GM19467 (cell line): ENCODE results near the gene SAC3D1.

Source experiments
- ATAC-seq: cut with Tn5 transposase; IDR thresholded peaks from one replicate; pipeline ENCODE4 v1.9.1; 2021; ENCODE audit warnings: mild to moderate bottlenecking, moderate library complexity; ENCODE audit not compliant: unreplicated experiment

SAC3D1 gene

GRCh38 chr11:65059523-65059922, 18.5 kb downstream of the SAC3D1 start:
- no peak for ATAC-seq

DNA sequence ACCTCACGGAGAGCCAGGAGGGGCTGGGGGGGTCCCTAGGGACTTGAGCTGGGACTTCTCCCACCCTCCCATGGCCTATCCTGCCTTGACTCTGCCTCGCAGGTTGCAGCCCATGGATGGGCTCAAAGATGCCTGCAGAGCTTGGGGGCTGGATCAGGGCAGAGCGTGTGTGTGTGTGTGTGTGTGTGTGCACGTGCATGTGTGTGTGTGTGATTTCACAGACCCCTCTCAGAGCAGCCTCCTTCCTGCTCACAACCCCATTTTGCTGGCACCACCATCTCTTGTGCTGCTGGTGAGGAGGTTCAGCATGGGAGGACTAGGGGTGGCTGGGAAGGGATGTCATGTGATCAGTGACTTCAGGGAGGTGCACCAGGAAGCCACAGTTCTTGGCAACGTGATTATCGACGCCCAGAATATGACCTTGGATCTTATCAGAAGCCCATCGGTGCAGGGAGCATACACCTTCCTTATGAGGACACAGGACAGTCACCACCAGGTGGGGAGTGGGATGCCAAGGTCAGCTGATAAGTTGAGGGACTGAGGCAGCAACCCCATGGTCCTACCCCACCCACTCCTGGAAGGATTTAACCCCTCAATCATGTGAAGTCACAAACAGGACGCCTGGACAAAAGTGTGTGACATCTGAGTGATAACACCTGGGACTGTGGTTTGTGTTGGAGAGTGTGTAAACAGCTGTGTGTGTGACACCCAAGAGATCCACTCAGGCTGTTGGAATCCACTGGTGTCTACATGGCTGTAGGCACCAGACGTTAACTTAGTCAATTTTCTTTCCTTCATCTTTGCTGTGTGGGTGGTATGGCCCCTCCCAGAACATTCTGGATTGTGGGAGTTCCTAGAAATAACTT, 19.2 kb downstream of the SAC3D1 start:
- no peak for ATAC-seq

- ATAC-seq = no peak
Measured at GRCh38 chr11:65060913-65061408, 20.0 kb downstream of the SAC3D1 start.

GRCh38 chr11:65063532-65063931, 22.5 kb downstream of the SAC3D1 start:
- no peak for ATAC-seq

DNA sequence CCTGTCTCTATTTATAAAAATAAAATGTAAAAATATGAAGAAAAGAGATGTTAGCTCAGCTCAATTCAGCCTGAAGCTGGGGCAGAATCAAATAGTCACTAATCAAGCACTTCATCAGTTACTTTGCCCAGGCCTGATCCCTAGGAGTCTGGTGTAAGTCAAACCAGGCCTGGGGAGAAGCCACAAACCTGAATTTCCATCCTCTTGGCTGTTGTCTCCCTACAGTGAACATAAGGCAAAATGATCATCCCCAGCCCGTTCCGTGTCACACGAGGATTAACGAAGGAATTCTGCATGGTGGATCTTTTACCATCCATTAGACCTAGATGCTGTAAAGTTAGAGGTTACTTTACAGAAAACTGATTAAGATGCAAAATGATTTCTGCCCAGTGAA, 23.8 kb downstream of the SAC3D1 start:
- ATAC-seq = no peak

DNA sequence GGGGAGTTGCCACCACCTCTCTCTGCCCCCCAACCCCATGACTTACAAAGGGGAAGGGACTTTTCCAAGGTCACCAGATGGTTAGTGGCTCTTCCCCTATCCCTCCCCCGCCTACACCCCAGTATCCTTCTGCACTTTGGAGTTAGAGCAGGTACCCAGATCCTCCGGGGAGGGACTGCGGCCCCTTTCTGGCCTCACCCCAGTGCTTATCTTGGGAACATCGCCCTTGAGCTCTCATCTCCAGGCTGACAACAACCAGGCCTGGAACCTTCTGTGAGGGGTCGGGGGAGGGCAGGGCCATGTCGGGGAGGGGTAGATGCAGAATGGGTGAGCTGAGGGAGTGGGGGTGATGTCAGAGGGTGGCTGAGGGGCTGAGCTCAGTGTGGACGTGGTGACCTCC, 24.8 kb downstream of the SAC3D1 start:
- no peak for ATAC-seq

DNA sequence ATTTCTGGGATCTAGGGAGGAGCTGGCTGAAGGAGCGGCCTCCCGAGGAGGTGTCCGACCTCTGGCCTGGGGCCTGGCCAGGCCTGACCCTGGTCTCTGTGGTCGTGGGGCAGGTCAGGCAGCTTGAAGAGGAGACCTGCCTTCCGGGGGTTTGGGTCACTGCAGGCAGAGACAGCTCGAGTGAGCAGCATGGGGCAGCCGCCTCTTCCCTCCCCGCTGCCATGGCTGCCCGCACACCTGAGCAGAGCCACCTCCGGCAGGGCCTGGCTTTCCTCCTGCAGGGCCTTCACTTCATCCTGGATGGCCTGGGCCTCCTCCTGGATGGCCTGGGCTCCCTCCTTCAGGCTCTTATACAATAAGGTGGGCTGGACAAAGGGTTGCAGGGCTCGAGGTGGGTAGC, 25.3 kb downstream of the SAC3D1 start:
- no peak for ATAC-seq

DNA sequence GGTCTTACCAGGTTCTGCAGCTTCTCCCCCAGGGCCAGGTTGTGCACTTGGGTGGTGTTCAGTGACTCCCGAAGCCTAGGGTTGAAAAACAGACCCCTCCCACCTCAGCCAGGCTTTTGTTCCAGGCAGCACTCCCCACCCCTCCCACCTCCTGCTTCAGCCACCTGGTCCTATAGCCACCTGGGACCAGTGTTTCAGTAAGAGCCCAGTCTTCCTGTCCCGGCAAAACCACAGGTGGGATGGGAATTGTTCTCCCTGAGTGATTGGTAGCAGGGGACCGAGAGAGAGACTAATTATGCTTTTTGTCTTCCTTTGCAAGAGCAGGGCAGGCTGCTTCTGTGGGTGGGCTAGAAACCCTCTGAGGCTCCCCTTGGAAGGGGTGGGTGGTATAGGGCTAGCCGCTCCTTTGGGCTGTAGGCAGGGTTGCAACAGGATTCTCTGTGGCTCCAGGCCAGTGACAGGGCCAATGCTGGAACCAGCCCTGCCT, 25.8 kb downstream of the SAC3D1 start:
- no peak for ATAC-seq

- ATAC-seq = no peak
Measured at GRCh38 chr11:65067446-65067845, 26.4 kb downstream of the SAC3D1 start.

DNA sequence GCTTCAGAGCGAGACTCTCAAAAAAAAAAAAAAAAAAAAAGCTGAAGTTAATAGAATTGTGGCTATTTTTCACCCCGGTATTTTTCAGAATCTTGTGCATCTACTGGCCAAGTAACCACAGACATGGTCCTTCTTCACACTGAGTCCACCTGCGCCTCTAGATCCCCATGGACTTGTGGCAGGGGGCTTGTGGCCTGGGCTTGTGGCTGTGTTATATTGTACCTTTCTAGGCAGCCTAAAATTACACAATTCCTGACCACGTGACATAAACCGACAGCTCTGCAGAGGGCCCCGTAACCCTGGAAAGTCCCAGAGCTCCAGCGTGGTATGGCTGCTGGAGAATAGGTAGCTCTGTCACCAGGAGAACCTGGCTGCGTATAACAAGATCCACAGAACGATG, 28.2 kb downstream of the SAC3D1 start:
- ATAC-seq = no peak

DNA sequence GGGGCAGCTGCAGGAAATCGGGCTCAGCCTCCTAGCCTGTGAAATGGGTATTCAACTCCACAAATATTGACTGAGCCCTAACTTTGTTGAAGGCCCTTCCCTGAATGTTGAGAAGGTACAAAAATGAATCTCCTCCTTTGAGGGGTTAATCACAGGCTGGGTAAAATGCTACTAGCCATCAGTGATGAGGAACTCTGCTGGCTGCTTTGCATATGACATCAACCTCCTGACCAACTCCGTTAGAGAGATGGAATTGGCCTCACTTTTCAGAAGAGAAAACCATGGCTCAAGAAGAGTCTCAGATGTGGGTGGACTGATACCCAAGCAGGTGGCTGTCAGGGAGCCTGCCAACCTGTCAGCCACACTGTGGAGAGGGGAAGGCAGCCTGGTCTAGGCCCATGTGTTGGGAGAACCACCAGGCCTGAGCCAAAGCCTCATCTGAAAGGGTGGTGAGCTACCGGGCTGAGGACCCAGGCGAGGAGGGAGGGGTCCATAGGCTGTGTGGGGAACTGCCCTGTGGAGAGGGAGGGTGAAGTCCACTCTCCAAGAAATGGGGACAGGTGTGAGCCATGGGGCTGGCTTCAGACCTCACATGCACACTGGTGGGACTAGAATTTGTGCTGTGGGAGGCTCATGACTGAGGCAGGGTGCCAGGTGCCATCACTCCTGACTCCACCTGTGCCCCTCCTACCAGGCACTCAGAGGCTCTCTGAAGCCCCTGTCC, 31.1 kb downstream of the SAC3D1 start:
- no peak for ATAC-seq

- ATAC-seq = no peak
Measured at GRCh38 chr11:65072631-65072966, 31.6 kb downstream of the SAC3D1 start.

- no peak for ATAC-seq
Measured at GRCh38 chr11:65077451-65077850, 36.4 kb downstream of the SAC3D1 start.

- no peak for ATAC-seq
Measured at GRCh38 chr11:65078151-65078550, 37.1 kb downstream of the SAC3D1 start.

DNA sequence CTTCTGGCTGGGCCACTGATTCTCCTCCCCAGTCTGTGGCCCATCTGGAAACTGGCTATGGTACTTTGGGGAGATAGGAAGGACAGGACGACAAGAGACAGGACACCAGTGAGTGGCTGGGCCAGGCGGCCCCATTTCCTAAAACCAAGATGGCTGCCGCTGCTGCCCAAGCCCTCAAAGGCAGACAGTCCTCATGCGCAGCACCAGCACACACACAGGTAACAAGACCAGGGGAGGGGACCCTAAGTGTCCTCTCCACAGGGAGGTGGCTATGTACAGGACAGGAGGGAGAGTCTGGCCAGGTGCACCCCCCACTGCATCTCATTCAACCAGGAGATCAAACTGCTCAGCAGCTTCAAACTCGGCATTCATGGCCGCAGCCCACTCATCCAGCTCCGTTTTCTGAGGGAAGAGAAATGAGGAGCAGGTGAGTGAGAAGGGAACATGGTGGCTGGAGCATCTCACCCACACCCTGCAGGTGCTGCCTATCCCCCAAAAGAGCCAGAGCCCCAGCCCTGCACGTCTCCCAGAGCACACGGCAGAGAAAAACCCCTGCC, 37.9 kb downstream of the SAC3D1 start:
- no peak for ATAC-seq

GRCh38 chr11:65083134-65083833, 42.3 kb downstream of the SAC3D1 start:
- peak; percentile 17 for ATAC-seq

DNA sequence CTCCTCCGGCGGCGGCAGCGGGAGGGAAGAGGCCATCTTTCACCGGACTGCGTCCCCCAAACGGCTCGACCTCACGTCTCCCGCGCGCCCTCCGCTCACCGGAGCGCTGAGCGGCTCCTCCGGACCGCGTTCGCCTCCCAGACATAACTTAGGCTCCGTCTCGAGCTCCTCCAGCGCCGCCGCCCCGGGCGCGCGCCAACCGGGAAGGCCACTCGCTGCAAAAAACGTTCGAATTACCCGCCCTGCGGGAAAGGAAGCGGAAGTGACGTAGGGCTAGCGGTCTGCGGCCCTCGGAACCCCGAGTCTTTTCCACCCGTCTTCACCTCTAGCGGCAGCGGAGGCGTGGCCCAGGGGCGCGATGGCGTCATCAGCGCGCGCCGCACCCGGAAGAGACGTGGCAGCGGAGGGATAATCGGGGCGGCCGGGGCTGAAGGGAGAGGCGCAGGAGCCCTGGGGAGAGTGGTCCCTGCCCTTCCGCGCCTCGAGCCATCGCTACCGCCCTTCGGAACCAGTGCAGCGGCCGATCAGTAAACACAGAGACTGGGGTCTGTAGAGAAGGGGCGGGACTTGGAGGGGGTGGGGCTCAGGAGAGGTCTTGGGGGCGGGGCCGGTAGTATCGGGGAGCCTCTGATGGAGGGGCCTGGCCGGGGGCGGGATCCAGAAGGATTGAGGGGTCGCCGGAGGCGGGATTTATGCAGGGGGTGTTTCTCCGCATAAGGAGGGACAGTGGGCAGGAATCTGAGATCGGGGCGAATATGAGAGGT, 43.0 kb downstream of the SAC3D1 start, which contains the start of the genes CDCA5 and ZFPL1:
TSS of gene CDCA5 (minus strand) at position 207 of the 764 bp plus-strand sequence. CDS start at position 145, 62 bp downstream.
TSS of gene ZFPL1 (plus strand) at position 389 of the 764 bp plus-strand sequence. CDS start 477 bp downstream, outside the sequence.
- peak; percentile 65 for ATAC-seq

DNA sequence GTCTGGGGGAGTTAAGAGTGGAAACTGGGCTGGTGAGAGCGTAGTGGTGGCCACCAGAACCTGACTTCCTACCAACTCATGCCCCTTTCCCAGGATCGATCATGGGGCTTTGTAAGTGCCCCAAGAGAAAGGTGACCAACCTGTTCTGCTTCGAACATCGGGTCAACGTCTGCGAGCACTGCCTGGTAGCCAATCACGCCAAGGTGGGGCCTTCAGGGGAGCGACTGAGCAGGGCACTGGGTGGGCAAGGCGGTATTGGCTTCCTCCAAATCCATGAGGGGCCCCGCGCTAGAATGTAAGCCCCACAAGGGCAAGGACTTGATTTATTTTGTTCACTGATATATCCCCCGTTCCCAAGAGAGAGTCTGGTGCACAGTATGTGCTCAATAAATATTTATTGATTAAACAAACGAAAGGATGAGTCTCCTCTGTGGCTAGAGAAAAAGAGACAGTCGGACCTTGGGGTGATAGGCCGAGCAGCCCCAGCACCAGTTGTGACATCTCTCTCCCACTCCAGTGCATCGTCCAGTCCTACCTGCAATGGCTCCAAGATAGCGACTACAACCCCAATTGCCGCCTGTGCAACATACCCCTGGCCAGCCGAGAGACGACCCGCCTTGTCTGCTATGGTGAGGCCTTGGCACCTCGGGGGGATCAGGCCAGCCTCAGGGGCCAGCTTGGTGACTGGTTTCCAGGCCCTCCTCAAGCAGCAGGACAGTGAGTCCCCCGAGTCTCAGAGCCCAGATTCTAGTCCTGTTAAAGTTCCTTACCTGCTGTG, 43.8 kb downstream of the SAC3D1 start:
- ATAC-seq = peak; percentile 1

DNA sequence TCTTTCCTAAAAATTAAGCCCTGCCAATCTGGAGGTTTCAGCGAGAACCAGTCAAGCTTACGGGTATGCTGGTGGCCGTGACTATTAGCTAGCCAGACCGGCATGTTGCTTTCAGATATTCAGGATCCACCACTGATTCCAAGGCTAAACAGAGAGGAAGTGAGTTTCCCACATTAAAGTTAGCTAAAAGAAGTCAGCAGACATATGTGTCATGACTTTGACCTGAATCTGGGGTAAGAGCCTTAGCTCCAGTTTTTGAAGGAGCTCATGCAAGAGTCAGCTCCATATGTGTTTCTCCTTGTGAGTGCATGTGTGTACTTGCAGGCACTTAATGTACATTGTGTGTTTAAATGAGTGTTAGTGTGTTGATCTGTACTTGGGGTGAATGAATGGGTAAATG, 44.4 kb downstream of the SAC3D1 start:
- ATAC-seq = no peak
